Endodermal cell (in vitro differentiated cells): Measurements from ENCODE around the gene NGEF. TPM values are rescaled to one million over a fixed set of nuclear protein-coding genes. Genes with fewer than 3 reads are reported as not detected.

Experiments used
- DNase-seq: peaks from one replicate; pipeline ENCODE4 v3.0.0-alpha.2; 2017
- H3K27ac ChIP-seq: 2 replicates; pipeline ENCODE4 v1.5.1; 2013; ENCODE audit warnings: mild to moderate bottlenecking, low read depth, low read length, moderate library complexity
- H3K27me3 ChIP-seq: 2 replicates; pipeline ENCODE4 v1.6.1; 2013; ENCODE audit warnings: mild to moderate bottlenecking, low read length, moderate library complexity; ENCODE audit not compliant: insufficient read depth, control insufficient read depth, poor library complexity, severe bottlenecking
- H3K36me3 ChIP-seq: 2 replicates; pipeline ENCODE4 v1.7.0; 2013; ENCODE audit warnings: mild to moderate bottlenecking, low read length, moderate library complexity; ENCODE audit not compliant: control insufficient read depth, insufficient read depth
- H3K4me1 ChIP-seq: one replicate; pipeline ENCODE4 v1.7.0; 2013; ENCODE audit warnings: low read length; ENCODE audit not compliant: control insufficient read depth, insufficient read depth
- H3K4me3 ChIP-seq: 2 replicates; pipeline ENCODE4 v1.5.1; 2013; ENCODE audit warnings: mild to moderate bottlenecking, low read length, moderate library complexity
- H3K9ac ChIP-seq: 2 replicates; pipeline ENCODE4 v1.6.1; 2013; ENCODE audit warnings: mild to moderate bottlenecking, low read length, moderate library complexity; ENCODE audit not compliant: poor library complexity, severe bottlenecking; ENCODE audit errors: extremely low read depth
- H3K9me3 ChIP-seq: 2 replicates; pipeline ENCODE4 v1.6.1; 2013; ENCODE audit warnings: mild to moderate bottlenecking, low read length, moderate library complexity; ENCODE audit not compliant: control insufficient read depth
- H3K27ac Mint-ChIP-seq: 2 replicates; pipeline ENCODE4 v1.8.0; 2020; ENCODE audit warnings: mixed read lengths
- H3K27me3 Mint-ChIP-seq: 2 replicates; pipeline ENCODE4 v1.8.0; 2021; ENCODE audit warnings: mild to moderate bottlenecking, mixed read lengths; ENCODE audit not compliant: insufficient read depth
- H3K36me3 Mint-ChIP-seq: 2 replicates; pipeline ENCODE4 v1.8.0; 2020; ENCODE audit warnings: low read depth, mixed read lengths
- H3K4me1 Mint-ChIP-seq: 2 replicates; pipeline ENCODE4 v1.8.0; 2020; ENCODE audit warnings: mixed read lengths
- H3K4me3 Mint-ChIP-seq: 2 replicates; pipeline ENCODE4 v1.8.0; 2020; ENCODE audit warnings: mild to moderate bottlenecking, moderate library complexity, mixed read lengths
- H3K9me3 Mint-ChIP-seq: 2 replicates; pipeline ENCODE4 v1.8.0; 2020; ENCODE audit warnings: mild to moderate bottlenecking, mixed read lengths
- CTCF ChIP-seq: fragments of 200-600 bp; sonication (generic); conservative IDR thresholded peaks from 2 replicates; pipeline ENCODE4 v1.5.0; 2021; ENCODE audit warnings: antibody characterized with exemption, mild to moderate bottlenecking
- WGBS, 2 experiments: methylation state at CpG; one replicate each; pipeline versions ENCODE4 v1.1.5 to v1.1.7; 2013; ENCODE audit warnings: missing lambda C conversion rate in 2 of 2, mixed read lengths in 1 of 2; ENCODE audit not compliant: insufficient coverage in 1 of 2, insufficient read length in 1 of 2; 5-methylcytosine and 5-hydroxymethylcytosine counted together
- total RNA-seq, 2 donors: library from RNA; stranded (reverse); fragmentation: NEBNext Ultra II Directional in 1 of 2; extraction: Animal tissue kit (Norgen Biotek cat#: 25700) in 1 of 2; gene quantifications; 2 replicates in 1 of 2; 3 replicates in 1 of 2; pipeline ENCODE4 v1.2.1, GENCODE V29; 2021

NGEF gene
- total RNA-seq, 2 donors from 2014 or later: 1.8 to 2.9 TPM

GRCh38 chr2:232877940-232878511, 135.0 kb downstream of the NGEF start:
- Histone ChIP-seq H3K27me3 (peaks cover 20% of the 10 kb centered on the region), H3K9ac (no peak overlapping the region), H3K4me3 (no peak overlapping the region), H3K4me1 (no peaks in the 10 kb centered on the region), H3K36me3 (no peaks in the 10 kb centered on the region), H3K9me3 (no peaks in the 10 kb centered on the region), H3K27ac (no peak overlapping the region)
- no peak overlapping the region for H3K27ac Mint-ChIP-seq
- H3K4me1 Mint-ChIP-seq: no peaks in the 10 kb centered on the region
- H3K36me3 Mint-ChIP-seq: no peaks in the 10 kb centered on the region
- H3K27me3 Mint-ChIP-seq: peaks cover 29% of the 10 kb centered on the region
- no peak for TF ChIP-seq CTCF
- 92 to 96% methylated on average over 10 to 13 of the region's 13 CpGs for WGBS, 2 experiments
- H3K4me3 Mint-ChIP-seq: peak overlapping the region; percentile 45
- H3K9me3 Mint-ChIP-seq: no peaks in the 10 kb centered on the region
- DNase-seq: no peak

DNA sequence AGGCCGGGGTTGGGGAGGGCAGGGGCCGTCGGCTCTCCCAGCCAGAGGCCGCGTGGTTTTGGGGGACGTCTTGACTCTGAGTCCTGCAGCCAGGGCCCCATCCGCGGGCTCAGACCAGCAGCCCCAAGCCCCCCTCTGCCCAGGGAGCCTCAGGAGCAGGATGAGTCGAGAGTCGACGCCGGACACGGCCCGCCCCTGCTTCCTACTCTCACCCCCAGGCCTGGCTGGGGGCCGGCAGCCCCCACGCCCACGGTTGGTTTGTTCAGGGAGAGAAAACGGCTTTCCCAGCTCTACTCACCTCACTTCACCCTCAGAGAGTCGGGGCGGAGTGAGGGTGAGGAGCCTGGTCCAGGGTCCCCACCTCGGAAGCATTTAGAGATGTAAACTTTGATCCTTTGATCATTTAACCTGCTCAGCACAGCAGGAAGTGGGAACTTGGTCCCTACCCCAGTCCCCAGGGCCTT, 136.0 kb downstream of the NGEF start:
- Mint-ChIP-seq H3K36me3 (no peaks in the 10 kb centered on the region), H3K27me3 (peaks cover 29% of the 10 kb centered on the region), H3K4me1 (no peaks in the 10 kb centered on the region), H3K4me3 (peak overlapping the region; percentile 45), H3K9me3 (no peaks in the 10 kb centered on the region), H3K27ac (no peak overlapping the region)
- DNase-seq: no peak
- Histone ChIP-seq H3K9ac (no peak overlapping the region), H3K36me3 (no peaks in the 10 kb centered on the region), H3K4me1 (no peaks in the 10 kb centered on the region), H3K9me3 (no peaks in the 10 kb centered on the region), H3K27me3 (peaks cover 20% of the 10 kb centered on the region), H3K27ac (no peak overlapping the region), H3K4me3 (peak overlapping the region; percentile 75)
- TF ChIP-seq CTCF: no peak
- 40 to 49% methylated on average over 10 to 21 of the region's 21 CpGs for WGBS, 2 experiments

- H3K4me1 ChIP-seq: no peaks in the 10 kb centered on the region
Observed at GRCh38 chr2:232876161-232876977, 136.7 kb downstream of the NGEF start.

More at GRCh38 chr2:232876161-232876977, 136.7 kb downstream of the NGEF start:
- Mint-ChIP-seq H3K9me3 (no peaks in the 10 kb centered on the region), H3K27ac (no peak overlapping the region), H3K4me1 (no peaks in the 10 kb centered on the region), H3K36me3 (no peaks in the 10 kb centered on the region), H3K27me3 (peaks cover 29% of the 10 kb centered on the region), H3K4me3 (peak overlapping the region; percentile 45)
- peak; percentile 81 for DNase-seq
- H3K27me3 ChIP-seq: peaks cover 20% of the 10 kb centered on the region
- no peak overlapping the region for H3K27ac ChIP-seq
- peak overlapping the region; percentile 75 for H3K4me3 ChIP-seq
- peak; percentile 70 for TF ChIP-seq CTCF
- 2 to 13% methylated on average over 15 to 117 of the region's 119 CpGs for WGBS, 2 experiments
- no peaks in the 10 kb centered on the region for H3K36me3 ChIP-seq
- H3K9me3 ChIP-seq: no peaks in the 10 kb centered on the region
- no peak overlapping the region for H3K9ac ChIP-seq
